Caco-2 (cell line): ENCODE results near the gene GFM1. TPM values are rescaled to one million over a fixed set of nuclear protein-coding genes. Genes with fewer than 3 reads are reported as not detected.

Experiments
- BruUV-seq: library from RNA; stranded (reverse); fragments of 400-500 nt; replicated peaks from 2 replicates; lab custom pipeline; 2021; lab: Mats Ljungman, UMichigan
- CTCF ChIA-PET: fragments of 300-600 bp; sonication (Branson Sonifier 250); formaldehyde crosslinking; loops from one replicate; lab custom pipeline; 2022; ENCODE audit warnings: antibody characterized with exemption; lab: Charles Lee
- POLR2A ChIA-PET: fragments of 300-600 bp; sonication (Branson Sonifier 250); formaldehyde crosslinking; loops from one replicate; lab custom pipeline; 2022; ENCODE audit warnings: antibody characterized with exemption; lab: Charles Lee
- DNase-seq, 2 experiments: peaks; one replicate each; pipeline versions ENCODE4 v3.0.0 to v3.0.0-alpha.2; 2020 to 2022
- H3K27me3 ChIP-seq: replicated peaks from 2 replicates; pipeline ENCODE4 v1.6.0; 2011; ENCODE audit warnings: low read length; ENCODE audit not compliant: control insufficient read depth, insufficient read depth
- H3K36me3 ChIP-seq: 2 replicates; pipeline ENCODE4 v1.5.1; 2011; ENCODE audit warnings: low read length; ENCODE audit not compliant: control insufficient read depth, insufficient read depth
- H3K4me1 ChIP-seq: fragments of 250-450 bp; sonication (Bioruptor Pico); 2 replicates; pipeline ENCODE4 v1.5.1; 2020; ENCODE audit warnings: mild to moderate bottlenecking
- H3K4me3 ChIP-seq: 2 replicates; pipeline ENCODE4 v1.5.1; 2011; ENCODE audit warnings: low read depth, mild to moderate bottlenecking, control low read depth, low read length
- H3K9me3 ChIP-seq: fragments of 250-450 bp; sonication (Bioruptor Pico); 2 replicates; pipeline ENCODE4 v1.5.1; 2020; ENCODE audit warnings: mild to moderate bottlenecking, moderate library complexity
- H3K27ac Mint-ChIP-seq: one replicate; pipeline ENCODE4 v1.8.0; 2022; ENCODE audit warnings: mixed read lengths; ENCODE audit not compliant: unreplicated experiment
- H3K27me3 Mint-ChIP-seq: one replicate; pipeline ENCODE4 v1.8.0; 2022; ENCODE audit warnings: mixed read lengths; ENCODE audit not compliant: insufficient read depth, unreplicated experiment
- H3K36me3 Mint-ChIP-seq: one replicate; pipeline ENCODE4 v1.8.0; 2022; ENCODE audit warnings: mild to moderate bottlenecking, mixed read lengths; ENCODE audit not compliant: insufficient read depth, unreplicated experiment
- H3K4me1 Mint-ChIP-seq: one replicate; pipeline ENCODE4 v1.8.0; 2022; ENCODE audit warnings: low read depth, mixed read lengths; ENCODE audit not compliant: unreplicated experiment
- H3K4me3 Mint-ChIP-seq: one replicate; pipeline ENCODE4 v1.8.0; 2022; ENCODE audit warnings: mild to moderate bottlenecking, moderate library complexity, mixed read lengths; ENCODE audit not compliant: unreplicated experiment
- H3K9me3 Mint-ChIP-seq: one replicate; pipeline ENCODE4 v1.8.0; 2022; ENCODE audit warnings: mixed read lengths; ENCODE audit not compliant: unreplicated experiment
- intact Hi-C: fragments of 100-400 bp; cut with micrococcal nuclease; formaldehyde crosslinking; loops from one replicate; pipeline ENCODE4 v1.10.0; 2022; ENCODE audit not compliant: unreplicated experiment
- total RNA-seq: library from RNA; stranded (reverse); gene quantifications from 2 replicates; pipeline ENCODE4 v1.2.3, GENCODE V29; 2022
- TF ChIP-seq, protein P1 (sequence below), 2 experiments: fragments of 200-600 bp in 1 of 2; IDR thresholded peaks; 1 replicate in 1 of 2; 2 replicates in 1 of 2; pipeline versions ENCODE4 v1.5.1 to v1.8.0; 2011 to 2022; ENCODE audit warnings: antibody characterized with exemption in 1 of 2, control low read depth in 1 of 2, inconsistent platforms in 1 of 2, low read depth in 1 of 2, low read length in 1 of 2, mild to moderate bottlenecking in 1 of 2, moderate library complexity in 1 of 2; ENCODE audit not compliant: insufficient read depth in 1 of 2, severe bottlenecking in 1 of 2, unreplicated experiment in 1 of 2

The GFM1 gene
- total RNA-seq, 1 experiment from 2014 or later = 58.2 TPM

DNA sequence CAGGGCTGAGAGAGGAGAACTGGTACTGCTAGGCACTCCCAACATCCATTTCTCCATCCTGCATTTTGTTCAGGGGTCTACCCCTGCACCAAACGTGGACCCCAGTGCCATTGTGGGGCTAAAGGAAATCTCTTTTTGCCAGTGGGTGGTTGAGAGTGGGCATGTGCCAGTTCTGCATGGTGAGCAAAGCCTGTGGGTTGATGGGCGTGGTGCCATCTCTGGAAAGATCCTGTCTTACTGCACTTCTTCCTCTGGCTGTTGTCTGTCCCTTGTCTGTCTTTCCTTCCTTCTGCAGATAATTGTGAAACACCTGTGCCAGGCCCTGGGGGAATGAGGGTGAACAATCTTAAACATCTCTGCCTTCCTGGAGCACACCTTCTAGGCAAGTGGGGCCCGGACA is 89.3 kb downstream of the GFM1 start:
- ChIA-PET CTCF (interaction anchor here (0.7 kb wide), 1 partner anchor 21 kb away, joined by 3 read pairs; no protein-coding TSS in a partner anchor), POLR2A (no interaction called here)
- no peak overlapping the region for H3K4me3 Mint-ChIP-seq
- intact Hi-C loops = no loop called here
- DNase-seq = no peak
- no peak overlapping the region for H3K4me3 ChIP-seq
- no peaks in the 10 kb centered on the region; the same call in 1 of the 2 replicates for H3K36me3 ChIP-seq
- H3K27ac Mint-ChIP-seq = no peak overlapping the region
- H3K27me3 ChIP-seq = no peaks in the 10 kb centered on the region
- H3K4me1 Mint-ChIP-seq = no peaks in the 10 kb centered on the region
- BruUV-seq = no TSS peak
- H3K4me1 ChIP-seq = peaks cover 3% of the 10 kb centered on the region; the same call in 1 of the 2 replicates
- no peaks in the 10 kb centered on the region for H3K27me3 Mint-ChIP-seq
- TF ChIP-seq, protein P1, sequence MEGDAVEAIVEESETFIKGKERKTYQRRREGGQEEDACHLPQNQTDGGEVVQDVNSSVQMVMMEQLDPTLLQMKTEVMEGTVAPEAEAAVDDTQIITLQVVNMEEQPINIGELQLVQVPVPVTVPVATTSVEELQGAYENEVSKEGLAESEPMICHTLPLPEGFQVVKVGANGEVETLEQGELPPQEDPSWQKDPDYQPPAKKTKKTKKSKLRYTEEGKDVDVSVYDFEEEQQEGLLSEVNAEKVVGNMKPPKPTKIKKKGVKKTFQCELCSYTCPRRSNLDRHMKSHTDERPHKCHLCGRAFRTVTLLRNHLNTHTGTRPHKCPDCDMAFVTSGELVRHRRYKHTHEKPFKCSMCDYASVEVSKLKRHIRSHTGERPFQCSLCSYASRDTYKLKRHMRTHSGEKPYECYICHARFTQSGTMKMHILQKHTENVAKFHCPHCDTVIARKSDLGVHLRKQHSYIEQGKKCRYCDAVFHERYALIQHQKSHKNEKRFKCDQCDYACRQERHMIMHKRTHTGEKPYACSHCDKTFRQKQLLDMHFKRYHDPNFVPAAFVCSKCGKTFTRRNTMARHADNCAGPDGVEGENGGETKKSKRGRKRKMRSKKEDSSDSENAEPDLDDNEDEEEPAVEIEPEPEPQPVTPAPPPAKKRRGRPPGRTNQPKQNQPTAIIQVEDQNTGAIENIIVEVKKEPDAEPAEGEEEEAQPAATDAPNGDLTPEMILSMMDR (IDR thresholded peaks at IDR 0.05; ENCODE audit: insufficient read depth in 1 of 2, low read depth in 1 of 2, low read length in 1 of 2, severe bottlenecking in 1 of 2, unreplicated experiment in 1 of 2) = no peak
- H3K9me3 ChIP-seq = no peaks in the 10 kb centered on the region
- H3K36me3 Mint-ChIP-seq = no peaks in the 10 kb centered on the region
- no peaks in the 10 kb centered on the region for H3K9me3 Mint-ChIP-seq

DNA sequence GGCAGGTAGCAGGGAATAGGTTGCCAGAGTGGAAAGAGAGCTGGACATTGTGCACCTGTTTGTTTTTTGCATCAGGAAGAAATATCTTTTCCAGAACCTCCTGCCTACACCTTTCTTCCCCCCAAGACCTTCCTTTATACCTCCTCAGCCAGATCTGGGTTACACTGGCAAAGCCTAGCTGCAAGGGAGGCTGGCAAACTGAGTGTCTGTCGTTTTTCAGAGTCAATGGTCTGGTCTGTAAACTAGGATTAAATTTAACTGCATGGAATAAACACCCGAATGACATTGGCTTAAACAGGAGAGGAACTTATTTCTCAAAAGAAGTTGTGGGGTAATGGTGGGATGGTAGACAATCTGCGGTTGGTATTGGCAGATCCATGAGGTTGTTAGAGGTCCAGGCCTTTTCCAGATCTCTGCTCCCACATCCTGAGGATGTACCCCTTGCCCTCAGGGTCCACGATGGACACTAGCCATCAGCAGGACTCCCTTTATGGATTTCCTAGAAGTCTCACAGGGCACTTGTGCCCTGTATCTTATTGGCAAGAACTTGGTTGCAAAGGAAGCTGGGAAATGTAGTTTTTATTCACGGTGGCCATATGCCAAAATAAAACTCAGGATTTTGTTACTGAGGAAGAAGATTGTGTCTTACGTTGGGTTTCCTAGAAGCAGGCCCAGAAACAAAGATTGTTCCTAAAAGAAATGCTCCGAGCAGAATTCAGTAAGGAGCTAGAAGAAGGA is 91.1 kb downstream of the GFM1 start:
- Histone ChIP-seq H3K4me3 (no peak overlapping the region), H3K36me3 (no peaks in the 10 kb centered on the region; the same call in 1 of the 2 replicates), H3K27me3 (no peaks in the 10 kb centered on the region), H3K4me1 (peaks cover 3% of the 10 kb centered on the region; the same call in 1 of the 2 replicates), H3K9me3 (no peaks in the 10 kb centered on the region)
- TF ChIP-seq, protein P1 (IDR thresholded peaks at IDR 0.05; ENCODE audit: insufficient read depth in 1 of 2, low read depth in 1 of 2, low read length in 1 of 2, severe bottlenecking in 1 of 2, unreplicated experiment in 1 of 2) = no peak
- BruUV-seq = no TSS peak
- no peaks in the 10 kb centered on the region for H3K27me3 Mint-ChIP-seq
- no peak for DNase-seq
- no peaks in the 10 kb centered on the region for H3K4me1 Mint-ChIP-seq
- H3K27ac Mint-ChIP-seq = no peak overlapping the region
- H3K4me3 Mint-ChIP-seq = no peak overlapping the region
- intact Hi-C loops = no loop called here
- no peaks in the 10 kb centered on the region for H3K9me3 Mint-ChIP-seq
- H3K36me3 Mint-ChIP-seq = no peaks in the 10 kb centered on the region
- ChIA-PET POLR2A (no interaction called here), CTCF (no interaction called here)

DNA sequence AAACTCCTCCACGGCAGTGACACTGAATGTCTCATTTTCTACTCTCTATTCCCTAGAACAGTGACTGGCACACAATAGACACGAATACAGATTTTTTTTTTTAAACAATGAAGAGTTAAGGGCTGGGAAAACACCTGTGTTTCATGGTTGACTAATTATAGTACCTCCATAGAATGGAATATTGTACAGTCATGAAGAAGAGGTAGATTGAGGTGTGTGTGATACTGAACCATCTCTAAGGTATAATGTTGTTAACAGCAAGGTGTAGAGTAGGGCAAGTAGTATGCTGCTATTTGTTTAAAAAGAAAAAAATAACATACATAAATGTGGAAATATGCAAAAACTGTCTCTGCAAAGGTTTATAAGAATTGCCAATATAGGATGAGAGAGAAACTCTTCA is 93.1 kb downstream of the GFM1 start:
- no peaks in the 10 kb centered on the region for H3K9me3 ChIP-seq
- intact Hi-C loops = no loop called here
- no peaks in the 10 kb centered on the region for H3K36me3 Mint-ChIP-seq
- H3K27ac Mint-ChIP-seq = no peak overlapping the region
- no peaks in the 10 kb centered on the region for H3K4me1 Mint-ChIP-seq
- H3K27me3 Mint-ChIP-seq = no peaks in the 10 kb centered on the region
- H3K36me3 ChIP-seq = no peaks in the 10 kb centered on the region; the same call in 1 of the 2 replicates
- ChIA-PET CTCF (no interaction called here), POLR2A (no interaction called here)
- H3K4me3 ChIP-seq = no peak overlapping the region
- no peaks in the 10 kb centered on the region for H3K27me3 ChIP-seq
- H3K4me3 Mint-ChIP-seq = no peak overlapping the region
- BruUV-seq = no TSS peak
- H3K4me1 ChIP-seq = no peaks in the 10 kb centered on the region; the same call in 1 of the 2 replicates
- TF ChIP-seq, protein P1 (IDR thresholded peaks at IDR 0.05; ENCODE audit: insufficient read depth in 1 of 2, low read depth in 1 of 2, low read length in 1 of 2, severe bottlenecking in 1 of 2, unreplicated experiment in 1 of 2) = no peak
- H3K9me3 Mint-ChIP-seq = no peaks in the 10 kb centered on the region
- no peak for DNase-seq
